CMK (cell line): ENCODE data around the gene ANKRD55.
"Not testable (repeated sequence)": the region's sequence is repeated elsewhere in the genome, so short reads cannot be mapped to it uniquely, and the experiment has no call there.

Experiments
- DNase-seq: peaks from one replicate; pipeline ENCODE4 v3.0.0-alpha.2; 2010; ENCODE audit warnings: low read depth

Gene ANKRD55

DNA sequence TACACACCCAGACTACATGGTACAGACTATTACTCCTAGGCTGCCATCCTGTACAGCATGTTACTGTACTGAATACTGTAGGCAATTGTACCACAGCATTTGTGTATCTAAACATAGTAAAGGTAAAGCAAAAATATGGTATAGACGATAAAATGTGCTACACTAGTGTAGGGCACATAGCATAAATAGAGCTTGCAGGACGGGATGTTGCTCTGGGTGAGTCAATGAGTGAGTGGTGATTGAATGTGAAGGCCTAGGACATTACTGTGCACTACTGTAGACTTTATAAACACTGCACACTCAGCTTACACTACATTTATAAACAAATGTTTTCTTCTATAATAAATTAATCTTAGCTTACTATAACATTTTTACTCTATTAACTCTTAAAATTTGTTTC is 25.6 kb downstream of the ANKRD55 start:
- no peak for DNase-seq

GRCh38 chr5:56206126-56206910 is 26.8 kb downstream of the ANKRD55 start:
- no peak for DNase-seq

GRCh38 chr5:56203936-56204335 is 29.2 kb downstream of the ANKRD55 start:
- DNase-seq = not testable (repeated sequence)

DNA sequence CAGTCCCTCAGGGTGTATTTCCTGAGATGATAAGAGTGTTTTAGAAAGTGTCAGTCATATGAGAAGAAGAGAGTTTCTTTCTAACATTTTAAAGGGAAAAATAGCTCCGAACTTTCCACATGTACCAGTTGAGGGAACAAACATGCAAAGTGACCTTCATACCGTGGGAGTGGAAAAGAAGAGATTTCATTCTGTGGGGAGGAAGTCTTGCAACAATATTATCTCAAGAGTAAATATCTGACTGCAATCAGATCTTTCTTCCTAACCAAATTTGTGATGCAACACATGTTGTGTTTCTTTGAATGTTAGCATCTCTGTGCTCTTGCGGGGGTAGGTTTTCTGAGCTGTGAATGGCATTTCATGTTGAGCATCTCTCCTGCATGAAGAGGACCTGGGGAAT is 30.6 kb downstream of the ANKRD55 start:
- no peak for DNase-seq

DNA sequence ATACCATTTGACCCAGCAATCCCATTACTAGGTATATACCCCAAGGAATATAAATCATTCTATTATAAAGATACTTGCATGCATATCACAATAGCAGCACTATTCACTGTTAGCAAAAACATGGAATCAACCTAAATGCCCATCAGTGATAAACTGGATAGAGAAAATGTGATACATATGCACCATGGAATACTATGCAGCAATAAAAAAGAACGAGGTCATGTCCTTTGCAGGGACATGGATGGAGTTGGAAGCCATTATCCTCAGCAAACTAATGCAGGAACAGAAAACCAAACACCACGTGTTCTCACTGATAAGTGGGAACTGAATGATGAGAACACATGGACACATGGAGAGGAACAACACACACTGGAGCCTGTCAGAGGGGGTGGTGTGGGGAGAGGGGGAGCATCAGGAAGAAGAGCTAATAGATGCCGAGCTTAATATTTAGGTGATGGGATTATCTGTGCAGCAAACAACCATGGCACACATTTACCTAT is 31.3 kb downstream of the ANKRD55 start:
- DNase-seq = not testable (repeated sequence)

GRCh38 chr5:56200971-56201666 is 32.0 kb downstream of the ANKRD55 start:
- peak; percentile 32 for DNase-seq

GRCh38 chr5:56195016-56195415 is 38.1 kb downstream of the ANKRD55 start:
- DNase-seq = no peak

DNA sequence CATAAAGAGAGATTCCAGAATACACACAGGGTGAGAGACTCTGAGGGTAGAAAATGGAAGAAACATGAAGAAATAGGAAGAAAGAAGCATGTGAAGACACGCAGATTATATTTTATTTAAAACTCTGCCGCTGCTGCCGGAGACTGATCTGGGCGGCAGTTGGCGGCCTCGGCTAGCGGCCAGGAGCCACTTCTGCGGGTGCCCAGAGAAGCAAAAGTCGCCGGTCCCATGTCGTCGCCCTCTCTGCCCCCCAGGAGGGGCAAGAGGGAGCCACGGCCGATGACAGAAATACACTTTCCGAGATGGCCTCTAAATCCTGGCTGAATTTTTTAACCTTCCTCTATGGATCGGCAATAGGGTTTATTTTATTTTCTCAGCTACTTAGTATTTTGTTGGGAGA is 40.9 kb downstream of the ANKRD55 start:
- DNase-seq = no peak

- no peak for DNase-seq
Measured at GRCh38 chr5:56191656-56192055, 41.5 kb downstream of the ANKRD55 start.

- DNase-seq = no peak
Measured at GRCh38 chr5:56190497-56190896, 42.6 kb downstream of the ANKRD55 start.

- no peak for DNase-seq
Measured at GRCh38 chr5:56185768-56186311, 47.3 kb downstream of the ANKRD55 start.

DNA sequence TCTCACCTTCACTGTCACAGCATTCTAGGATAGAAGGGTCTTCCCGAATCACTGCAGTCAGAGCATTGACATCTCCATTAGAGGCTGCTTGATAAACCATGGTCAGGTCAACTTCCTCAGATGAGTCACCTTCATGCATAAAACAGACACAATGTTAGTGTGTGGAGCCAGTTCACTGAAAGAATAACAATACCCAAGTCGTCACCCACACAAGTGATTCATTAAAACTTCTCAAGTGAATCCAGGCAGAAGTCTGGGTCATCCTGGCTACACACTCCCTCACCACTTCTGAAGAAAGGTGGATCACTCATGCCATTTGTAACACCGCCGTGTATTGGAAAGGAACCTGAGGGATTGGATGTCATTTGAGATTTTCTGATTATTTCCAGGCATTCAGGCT is 49.6 kb downstream of the ANKRD55 start:
- no peak for DNase-seq

GRCh38 chr5:56179442-56179841 is 53.7 kb downstream of the ANKRD55 start:
- no peak for DNase-seq

- DNase-seq = no peak
Measured at GRCh38 chr5:56178823-56179222, 54.3 kb downstream of the ANKRD55 start.

DNA sequence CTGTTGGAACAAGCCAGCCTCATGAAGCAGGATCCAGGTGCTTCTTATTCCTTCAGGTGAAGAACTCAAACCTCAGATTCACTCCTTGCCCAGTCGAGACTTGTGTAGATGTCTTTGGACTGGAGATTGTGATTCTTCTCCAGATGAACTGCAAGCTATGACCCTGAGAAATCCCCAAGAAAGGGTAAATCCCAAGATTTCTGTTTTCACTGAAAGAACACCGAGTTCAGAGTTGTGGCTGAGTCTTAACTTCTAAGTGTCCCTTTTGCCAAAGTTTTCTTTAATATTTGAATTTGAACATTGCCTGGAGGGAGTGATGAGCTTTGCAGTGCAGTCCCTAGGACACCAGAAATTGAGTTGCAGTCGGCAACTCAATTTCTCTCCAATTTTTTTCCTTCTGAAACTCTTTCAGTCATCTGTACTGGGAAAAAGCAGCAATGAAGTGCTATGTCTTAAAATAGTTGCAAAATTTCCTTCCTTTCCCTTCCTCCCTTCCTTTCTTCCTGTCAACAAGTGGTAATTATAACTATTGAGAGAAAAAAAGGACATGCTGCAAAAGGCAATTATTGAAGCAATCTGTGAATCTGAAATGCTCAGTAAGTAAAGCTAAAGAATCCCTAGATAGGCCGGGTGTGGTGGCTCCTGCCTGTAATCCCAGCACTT is 56.1 kb downstream of the ANKRD55 start:
- DNase-seq = no peak

- no peak for DNase-seq
Measured at GRCh38 chr5:56176155-56176798, 56.9 kb downstream of the ANKRD55 start.

DNA sequence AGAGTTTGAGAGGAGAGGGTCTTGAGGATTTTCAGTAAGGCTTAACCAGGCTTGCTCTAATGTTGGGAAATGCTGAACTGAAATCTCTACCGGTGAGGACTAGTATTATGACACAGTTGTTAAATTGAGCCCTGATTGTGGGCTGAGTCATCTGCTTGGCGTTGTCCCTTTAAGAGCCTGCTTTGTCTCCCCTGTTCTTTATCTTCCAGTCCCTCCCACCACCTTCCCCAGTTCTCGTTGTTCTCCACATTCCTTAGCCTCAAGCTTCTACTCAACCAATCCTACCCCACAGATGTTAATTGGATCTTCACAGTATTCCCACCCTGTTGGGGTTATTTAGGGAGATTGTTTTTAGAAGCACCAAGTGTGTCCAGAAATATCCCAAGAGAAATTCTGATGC is 57.6 kb downstream of the ANKRD55 start:
- DNase-seq = no peak

- no peak for DNase-seq
Measured at GRCh38 chr5:56175021-56175420, 58.1 kb downstream of the ANKRD55 start.

- no peak for DNase-seq
Measured at GRCh38 chr5:56172241-56172640, 60.9 kb downstream of the ANKRD55 start.

DNA sequence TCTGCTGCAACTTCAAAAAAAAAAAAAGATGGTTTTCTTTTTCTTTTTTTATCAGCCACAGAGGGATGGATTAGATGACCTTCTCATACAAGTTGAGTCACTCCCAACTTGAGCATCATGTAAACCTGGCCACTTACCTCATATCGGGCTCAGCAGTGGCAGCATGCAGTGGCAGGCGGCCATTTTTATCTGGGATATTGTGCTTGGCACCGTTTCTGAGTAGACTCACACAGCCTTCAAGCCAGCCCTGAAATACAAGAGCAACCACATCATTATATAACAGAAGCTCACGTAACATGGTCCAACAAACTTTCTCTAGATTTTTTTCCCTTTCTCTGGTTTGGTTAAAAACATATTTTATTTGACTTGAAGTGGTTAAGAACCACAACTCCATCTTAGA is 62.6 kb downstream of the ANKRD55 start:
- DNase-seq = no peak

- DNase-seq = no peak
Measured at GRCh38 chr5:56169949-56170348, 63.2 kb downstream of the ANKRD55 start.

- no peak for DNase-seq
Measured at GRCh38 chr5:56169281-56169680, 63.8 kb downstream of the ANKRD55 start.
